Keratinocyte (primary cell): ENCODE measurements around the gene CLDN10. TPM values are rescaled to one million over a fixed set of nuclear protein-coding genes. Genes with fewer than 3 reads are reported as not detected.

Source experiments
- DNase-seq: peaks from one replicate; pipeline ENCODE4 v3.0.0-alpha.2; 2011; ENCODE audit warnings: low read depth, missing footprints, low spot score
- FAIRE-seq: peaks from 2 replicates; lab custom pipeline; 2011; peaks lifted over from hg19 to GRCh38; lab: Jason Lieb, UNC
- H2AFZ ChIP-seq: 2 replicates; pipeline ENCODE4 v1.6.0; 2012; ENCODE audit warnings: low read length, control low read depth, inconsistent platforms; ENCODE audit not compliant: control insufficient read depth
- H3K27ac ChIP-seq: 2 replicates; pipeline ENCODE4 v1.5.1; 2011; ENCODE audit warnings: low read length; ENCODE audit not compliant: control insufficient read depth, insufficient read depth
- H3K27me3 ChIP-seq: 3 replicates; pipeline ENCODE4 v1.6.0; 2011; ENCODE audit warnings: low read length; ENCODE audit not compliant: control insufficient read depth, insufficient read depth; ENCODE audit errors: extremely low read depth
- H3K36me3 ChIP-seq, 2 experiments: 2 replicates in 1 of 2; 3 replicates in 1 of 2; pipeline ENCODE4 v1.5.1; 2011; ENCODE audit warnings: low read length in 2 of 2, mild to moderate bottlenecking in 1 of 2; ENCODE audit not compliant: control insufficient read depth in 2 of 2, insufficient read depth in 2 of 2; ENCODE audit errors: extremely low read depth in 1 of 2
- H3K4me1 ChIP-seq: 3 replicates; pipeline ENCODE4 v1.5.1; 2011; ENCODE audit warnings: low read length; ENCODE audit not compliant: control insufficient read depth, insufficient read depth; ENCODE audit errors: extremely low read depth
- H3K4me2 ChIP-seq: 3 replicates; pipeline ENCODE4 v1.6.0; 2011; ENCODE audit warnings: low read depth, low read length; ENCODE audit not compliant: control insufficient read depth, insufficient read depth; ENCODE audit errors: extremely low read depth
- H3K4me3 ChIP-seq, 3 experiments: fragments of 200-600 bp in 1 of 3; sonication (generic) in 1 of 3; 2 replicates in 2 of 3; 3 replicates in 1 of 3; pipeline ENCODE4 v1.5.1; 2011 to 2016; ENCODE audit warnings: low read length in 3 of 3, mild to moderate bottlenecking in 3 of 3, control low read depth in 2 of 3, inconsistent platforms in 1 of 3, low read depth in 1 of 3, mixed read lengths in 1 of 3, mixed run types in 1 of 3, moderate library complexity in 1 of 3; ENCODE audit not compliant: control insufficient read depth in 2 of 3, insufficient read depth in 2 of 3; ENCODE audit errors: extremely low read depth in 1 of 3
- H3K79me2 ChIP-seq: 2 replicates; pipeline ENCODE4 v1.6.0; 2012; ENCODE audit warnings: low read length; ENCODE audit not compliant: control insufficient read depth, insufficient read depth
- H3K9ac ChIP-seq: 3 replicates; pipeline ENCODE4 v1.6.0; 2011; ENCODE audit warnings: low read length; ENCODE audit not compliant: control insufficient read depth, insufficient read depth; ENCODE audit errors: extremely low read depth
- H3K9me1 ChIP-seq: 3 replicates; pipeline ENCODE4 v1.6.0; 2011; ENCODE audit warnings: low read length; ENCODE audit not compliant: control insufficient read depth, insufficient read depth; ENCODE audit errors: extremely low read depth
- H3K9me3 ChIP-seq: 2 replicates; pipeline ENCODE4 v1.5.1; 2012; ENCODE audit warnings: low read depth, low read length; ENCODE audit not compliant: control insufficient read depth
- H4K20me1 ChIP-seq: 3 replicates; pipeline ENCODE4 v1.6.0; 2011; ENCODE audit warnings: low read length; ENCODE audit not compliant: control insufficient read depth, insufficient read depth; ENCODE audit errors: extremely low read depth
- CTCF ChIP-seq, 3 experiments: IDR thresholded peaks in 1 of 3; conservative IDR thresholded peaks in 1 of 3; optimal IDR thresholded peaks in 1 of 3; 2 replicates in 2 of 3; 3 replicates in 1 of 3; pipeline versions ENCODE3 to v1.5.1; 2011; ENCODE audit warnings: low read length in 3 of 3, mild to moderate bottlenecking in 3 of 3, moderate library complexity in 2 of 3, control low read depth in 1 of 3, inconsistent platforms in 1 of 3; ENCODE audit not compliant: insufficient read depth in 2 of 3; ENCODE audit errors: extremely low read depth in 1 of 3
- EZH2 ChIP-seq: IDR thresholded peaks from one replicate; pipeline ENCODE4 v1.6.1; 2012; ENCODE audit warnings: inconsistent platforms, mild to moderate bottlenecking, low read length, moderate library complexity
- dilution Hi-C: fragments of 300-500 bp; cut with MboI; formaldehyde crosslinking; loops from one replicate; pipeline ENCODE4 v1.7.0; 2020; ENCODE audit warnings: low sequenced_read_pairs; ENCODE audit not compliant: extremely low pct_ligation_motif_present
- polyA plus RNA-seq, 5 experiments: library from polyadenylated mRNA; depleted of rRNA in 3 of 5; stranded (reverse) in 3 of 5; stranded (forward) in 1 of 5; unstranded in 1 of 5; fragments of >200 nt; gene quantifications; 1 replicate in 1 of 5; 2 replicates in 3 of 5; 3 replicates in 1 of 5; pipeline versions ENCODE4 v1.2.1 to v1.2.3, GENCODE V29; 2011 to 2012; ENCODE audit warnings: missing spikeins in 2 of 5, low read depth in 1 of 5, low replicate concordance in 1 of 5

The CLDN10 gene
- polyA plus RNA-seq, 1 donor (not counting 4 experiments of a cell fraction or from before 2014, with no cell fraction given) = not detected

- Histone ChIP-seq H3K27me3 (no peaks in the 10 kb centered on the region), H3K9me1 (no peaks in the 10 kb centered on the region), H4K20me1 (no peaks in the 10 kb centered on the region), H3K4me2 (peak overlapping the region; percentile 52), H3K9ac (no peak overlapping the region), H2AFZ (no peak overlapping the region), H3K36me3 (no peaks in the 10 kb centered on the region), H3K79me2 (no peaks in the 10 kb centered on the region), H3K4me3 (no peak overlapping the region), H3K27ac (peak overlapping the region; percentile 73), H3K4me1 (peaks cover 13% of the 10 kb centered on the region), H3K9me3 (no peaks in the 10 kb centered on the region)
- no peak for TF ChIP-seq EZH2
- no peak for TF ChIP-seq CTCF (optimal IDR thresholded peaks at IDR 0.05 in 1 of 3, IDR thresholded peaks at IDR 0.05 in 1 of 3, conservative IDR thresholded peaks at IDR 0.05 in 1 of 3; ENCODE audit: extremely low read depth in 1 of 3, insufficient read depth in 2 of 3, low read length in 3 of 3)
- dilution Hi-C loops = no loop called here
- FAIRE-seq = no peak
- DNase-seq = no peak
Measured at GRCh38 chr13:95523598-95523997, 28.9 kb upstream of the CLDN10 start.

- H3K36me3 ChIP-seq = no peaks in the 10 kb centered on the region
- TF ChIP-seq EZH2 (no peak), CTCF (optimal IDR thresholded peaks at IDR 0.05 in 1 of 3, IDR thresholded peaks at IDR 0.05 in 1 of 3, conservative IDR thresholded peaks at IDR 0.05 in 1 of 3; ENCODE audit: extremely low read depth in 1 of 3, insufficient read depth in 2 of 3, low read length in 3 of 3) (no peak)
- H4K20me1 ChIP-seq = no peaks in the 10 kb centered on the region
- H2AFZ ChIP-seq = peak overlapping the region; percentile 16
- H3K9ac ChIP-seq = no peak overlapping the region
- no peaks in the 10 kb centered on the region for H3K9me1 ChIP-seq
- FAIRE-seq = no peak
- peaks cover 13% of the 10 kb centered on the region for H3K4me1 ChIP-seq
- dilution Hi-C loops = no loop called here
- no peak overlapping the region for H3K4me3 ChIP-seq
- H3K79me2 ChIP-seq = no peaks in the 10 kb centered on the region
- peak; percentile 48 for DNase-seq
- H3K9me3 ChIP-seq = no peaks in the 10 kb centered on the region
- H3K27ac ChIP-seq = peak overlapping the region; percentile 73
- no peaks in the 10 kb centered on the region for H3K27me3 ChIP-seq
- peak overlapping the region; percentile 52 for H3K4me2 ChIP-seq
Measured at GRCh38 chr13:95524264-95524901, 28.1 kb upstream of the CLDN10 start.
